Adipose tissue (tissue), 3 donors: ENCODE data around the gene RNH1. TPM values are rescaled to one million over a fixed set of nuclear protein-coding genes. Genes with fewer than 3 reads are reported as not detected.

Experiments
- H3K27ac ChIP-seq: one replicate; pipeline ENCODE4 v1.5.1; 2013; ENCODE audit warnings: low read depth, low read length
- WGBS, 3 donors: extraction: QIAGEN DNeasy Blood & Tissue Kit; methylation state at CpG; one replicate each; pipeline ENCODE4 v1.1.7; 2013; 5-methylcytosine and 5-hydroxymethylcytosine counted together
- polyA plus RNA-seq, 3 donors: library from polyadenylated mRNA; stranded (reverse); fragments of 200-250 nt; gene quantifications; one replicate each; pipeline ENCODE4 v1.2.3, GENCODE V29; 2013
- donor health status: healthy with polysubstance abuse.
- donor health status: Bipolar disorder and iron deficiency.
- donor health status: healthy.

Gene RNH1
- polyA plus RNA-seq, 3 donors = 93.4 to 217 (median 208) TPM

- H3K27ac ChIP-seq = no peak overlapping the region
- WGBS, 3 donors = 86 to 92% (median 88%) methylated on average over 9 of the region's 9 CpGs
Measured at GRCh38 chr11:454043-454442, 53.0 kb downstream of the RNH1 start.

GRCh38 chr11:453564-453963, 53.5 kb downstream of the RNH1 start:
- WGBS, 3 donors = 89 to 95% (median 90%) methylated on average over 13 of the region's 13 CpGs
- H3K27ac ChIP-seq = no peak overlapping the region

- H3K27ac ChIP-seq = no peak overlapping the region
- 91% methylated on average over 19 of the region's 19 CpGs for WGBS, 3 donors
Measured at GRCh38 chr11:452916-453527, 54.0 kb downstream of the RNH1 start.

GRCh38 chr11:452203-452744, 54.8 kb downstream of the RNH1 start:
- WGBS, 3 donors = 90 to 91% (median 90%) methylated on average over 12 of the region's 12 CpGs
- H3K27ac ChIP-seq = no peak overlapping the region

GRCh38 chr11:451738-452137, 55.3 kb downstream of the RNH1 start:
- WGBS, 3 donors = 83 to 93% (median 88%) methylated on average over 14 of the region's 14 CpGs
- no peak overlapping the region for H3K27ac ChIP-seq

GRCh38 chr11:450809-451451, 56.1 kb downstream of the RNH1 start:
- WGBS, 3 donors = 3 to 7% (median 5%) methylated on average over 38 to 46 of the region's 46 CpGs
- no peak overlapping the region for H3K27ac ChIP-seq

- WGBS, 3 donors = 0 to 1% (median 0%) methylated on average over 92 to 108 of the region's 108 CpGs
- H3K27ac ChIP-seq = no peak within 1 kb of the TSS
Measured at GRCh38 chr11:449889-450808, 56.9 kb downstream of the RNH1 start, which contains the start of gene PTDSS2. Gene PTDSS2 (plus strand): TSS chr11:450279. CDS start chr11:450456, 177 bp downstream.

GRCh38 chr11:447923-448731, 58.9 kb downstream of the RNH1 start:
- peak overlapping the region; percentile 89 for H3K27ac ChIP-seq
- 3% methylated on average over 47 to 55 of the region's 55 CpGs for WGBS, 3 donors

- H3K27ac ChIP-seq = no peak overlapping the region
- WGBS, 3 donors = 59 to 81% (median 78%) methylated on average over 7 of the region's 7 CpGs
Measured at GRCh38 chr11:446891-447290, 60.2 kb downstream of the RNH1 start.

- 67 to 76% (median 72%) methylated on average over 20 of the region's 20 CpGs for WGBS, 3 donors
- H3K27ac ChIP-seq = no peak overlapping the region
Measured at GRCh38 chr11:445765-446588, 61.1 kb downstream of the RNH1 start.

Other genes starting within 250 kb of the RNH1 start
- gene NLRP6, start 228.8 kb downstream of the RNH1 start, polyA plus RNA-seq = under 1 TPM; 0.22 to 0.54 (median 0.43) TPM
- 100 to 1,000 TPM in 1 of 3 donors, 10 to 100 TPM in 2; 28.8 to 335 (median 51.2) TPM for gene PGGHG, start 218.1 kb downstream of the RNH1 start, polyA plus RNA-seq
- under 1 TPM in 1 of 3 donors, not detected in 2; 0.35 TPM for gene IFITM5, start 207.7 kb downstream of the RNH1 start, polyA plus RNA-seq
- gene IFITM2, start 199.4 kb downstream of the RNH1 start, polyA plus RNA-seq = 1,000 to 10,000 TPM in 2 of 3 donors, 100 to 1,000 TPM in 1; 208 to 1,862 (median 1,191) TPM
- 100 to 1,000 TPM in 2 of 3 donors, 10 to 100 TPM in 1; 84.7 to 356 (median 325) TPM for gene IFITM1, start 193.2 kb downstream of the RNH1 start, polyA plus RNA-seq
- 1,000 to 10,000 TPM in 2 of 3 donors, 100 to 1,000 TPM in 1; 569 to 2,459 (median 1,570) TPM for gene IFITM3, start 186.4 kb downstream of the RNH1 start, polyA plus RNA-seq
- gene B4GALNT4, start 137.7 kb downstream of the RNH1 start, polyA plus RNA-seq = 1 to 10 TPM in 2 of 3 donors, under 1 TPM in 1; 0.99 to 3.8 (median 1.6) TPM
- gene PKP3, start 113.0 kb downstream of the RNH1 start, polyA plus RNA-seq = 10 to 100 TPM in 1 of 3 donors, 1 to 10 TPM in 2; 1.0 to 15.4 (median 3.4) TPM
- gene SIGIRR, start 92.2 kb downstream of the RNH1 start, polyA plus RNA-seq = 10 to 100 TPM; 39.4 to 99.3 (median 49.2) TPM
- gene ANO9, start 65.2 kb downstream of the RNH1 start, polyA plus RNA-seq = 10 to 100 TPM in 1 of 3 donors, 1 to 10 TPM in 1, under 1 TPM in 1; 0.45 to 14.3 (median 2.7) TPM
- 10 to 100 TPM; 18.1 to 23.4 (median 22.0) TPM for gene PTDSS2, start 57.0 kb downstream of the RNH1 start, polyA plus RNA-seq
- gene HRAS, start 28.3 kb upstream of the RNH1 start, polyA plus RNA-seq = 10 to 100 TPM; 34.1 to 76.3 (median 58.1) TPM
- gene LRRC56, start 30.3 kb upstream of the RNH1 start, polyA plus RNA-seq = 1 to 10 TPM in 2 of 3 donors, under 1 TPM in 1; 0.86 to 1.5 (median 1.4) TPM
- gene LMNTD2, start 53.5 kb upstream of the RNH1 start, polyA plus RNA-seq = 1 to 10 TPM; 1.2 to 5.2 (median 1.9) TPM
- gene RASSF7, start 53.7 kb upstream of the RNH1 start, polyA plus RNA-seq = 10 to 100 TPM in 2 of 3 donors, 1 to 10 TPM in 1; 6.1 to 43.9 (median 11.4) TPM
- gene PHRF1, start 69.2 kb upstream of the RNH1 start, polyA plus RNA-seq = 10 to 100 TPM in 2 of 3 donors, 1 to 10 TPM in 1; 8.9 to 19.8 (median 16.0) TPM
- gene IRF7, start 108.7 kb upstream of the RNH1 start, polyA plus RNA-seq = 10 to 100 TPM; 20.7 to 49.3 (median 22.1) TPM
- gene CDHR5, start 117.7 kb upstream of the RNH1 start, polyA plus RNA-seq = under 1 TPM in 2 of 3 donors, not detected in 1; 0.39 to 0.74 TPM
- gene SCT, start 119.9 kb upstream of the RNH1 start, polyA plus RNA-seq = not detected
- under 1 TPM in 2 of 3 donors, not detected in 1; 0.16 to 0.18 TPM for gene DRD4, start 130.0 kb upstream of the RNH1 start, polyA plus RNA-seq
- gene DEAF1, start 188.0 kb upstream of the RNH1 start, polyA plus RNA-seq = 10 to 100 TPM; 18.3 to 28.0 (median 18.8) TPM
- gene TMEM80, start 188.6 kb upstream of the RNH1 start, polyA plus RNA-seq = 10 to 100 TPM; 18.6 to 27.0 (median 19.8) TPM
- gene EPS8L2, start 199.0 kb upstream of the RNH1 start, polyA plus RNA-seq = 10 to 100 TPM; 11.2 to 54.5 (median 29.2) TPM
- 100 to 1,000 TPM in 2 of 3 donors, 10 to 100 TPM in 1; 99.7 to 306 (median 185) TPM for gene TALDO1, start 240.2 kb upstream of the RNH1 start, polyA plus RNA-seq